Hepatocyte (in vitro differentiated cells): ENCODE results near the gene B4GALT2.

Experiments
- CTCF ChIP-seq: fragments of 200-600 bp; sonication (generic); IDR thresholded peaks from 2 replicates; pipeline ENCODE4 v1.5.1; 2016; ENCODE audit warnings: antibody characterized with exemption, mild to moderate bottlenecking; ENCODE audit not compliant: poor library complexity
- EZH2 ChIP-seq: fragments of 200-600 bp; sonication (generic); IDR thresholded peaks from 2 replicates; pipeline ENCODE4 v1.6.1; 2016; ENCODE audit warnings: antibody characterized with exemption, mild to moderate bottlenecking, borderline replicate concordance
- EZH2phosphoT487 ChIP-seq: fragments of 200-600 bp; sonication (generic); IDR thresholded peaks from one replicate; pipeline ENCODE4 v1.6.1; 2018; ENCODE audit warnings: antibody characterized with exemption, mild to moderate bottlenecking, low read depth, moderate library complexity; ENCODE audit not compliant: unreplicated experiment, severe bottlenecking

GRCh38 chr1:44019466-44019948 is 40.5 kb downstream of the B4GALT2 start:
- TF ChIP-seq CTCF = no peak
- no peak for TF ChIP-seq EZH2
- TF ChIP-seq EZH2phosphoT487 = no peak
